Measurements from ENCODE around the gene SLC29A1. TPM values are rescaled to one million over a fixed set of nuclear protein-coding genes. Genes with fewer than 3 reads are reported as not detected.

Gene SLC29A1
- polyA plus RNA-seq, 3 donors = 50.7 to 253 (median 57.6) TPM

GRCh38 chr6:44247338-44248302 is 24.2 kb downstream of the SLC29A1 start:
- 0 to 1% (median 0%) methylated on average over 39 to 52 of the region's 52 CpGs for WGBS, 3 donors
- peak overlapping the region; percentile 53 for H3K27ac ChIP-seq (ENCODE audit: low read depth, low read length)

GRCh38 chr6:44248579-44248978 is 25.2 kb downstream of the SLC29A1 start:
- 8 to 54% (median 43%) methylated on average over 1 of the region's 1 CpG for WGBS, 3 donors
- no peak overlapping the region for H3K27ac ChIP-seq (ENCODE audit: low read depth, low read length)

- no peak overlapping the region for H3K27ac ChIP-seq (ENCODE audit: low read depth, low read length)
- WGBS, 3 donors = 40 to 85% (median 77%) methylated on average over 9 of the region's 9 CpGs
Observed at GRCh38 chr6:44249082-44249748, 25.8 kb downstream of the SLC29A1 start.

GRCh38 chr6:44250067-44250717 is 26.8 kb downstream of the SLC29A1 start:
- 59 to 65% (median 64%) methylated on average over 5 to 6 of the region's 6 CpGs for WGBS, 3 donors

GRCh38 chr6:44250718-44251123 is 27.3 kb downstream of the SLC29A1 start:
- H3K27ac ChIP-seq (ENCODE audit: low read depth, low read length) = no peak overlapping the region
- WGBS, 3 donors = 65 to 80% (median 80%) methylated on average over 3 of the region's 3 CpGs

More at GRCh38 chr6:44250067-44250717, 26.8 kb downstream of the SLC29A1 start:
- H3K27ac ChIP-seq (ENCODE audit: low read depth, low read length) = no peak overlapping the region

GRCh38 chr6:44251576-44252524 is 28.5 kb downstream of the SLC29A1 start:
- H3K27ac ChIP-seq (ENCODE audit: low read depth, low read length) = no peak overlapping the region
- 90 to 93% (median 92%) methylated on average over 14 of the region's 14 CpGs for whole genome bisulfite sequencing, 3 donors

GRCh38 chr6:44253307-44254101 is 30.1 kb downstream of the SLC29A1 start:
- WGBS, 3 donors = 67 to 70% (median 70%) methylated on average over 10 of the region's 10 CpGs
- H3K27ac ChIP-seq (ENCODE audit: low read depth, low read length) = no peak overlapping the region

- WGBS, 3 donors = 71 to 85% (median 84%) methylated on average over 12 of the region's 12 CpGs
- H3K27ac ChIP-seq (ENCODE audit: low read depth, low read length) = no peak overlapping the region
Observed at GRCh38 chr6:44254191-44255104, 31.1 kb downstream of the SLC29A1 start.

- WGBS, 3 donors = 55 to 80% (median 69%) methylated on average over 16 of the region's 16 CpGs
- no peak overlapping the region for H3K27ac ChIP-seq (ENCODE audit: low read depth, low read length)
Observed at GRCh38 chr6:44255105-44255808, 31.9 kb downstream of the SLC29A1 start.

GRCh38 chr6:44255871-44256774 is 32.7 kb downstream of the SLC29A1 start:
- WGBS, 3 donors = 20 to 30% (median 29%) methylated on average over 15 of the region's 15 CpGs
- no peak overlapping the region for H3K27ac ChIP-seq (ENCODE audit: low read depth, low read length)

GRCh38 chr6:44256775-44257024 is 33.3 kb downstream of the SLC29A1 start:
- WGBS, 3 donors = 0 to 3% (median 1%) methylated on average over 8 to 12 of the region's 12 CpGs
- H3K27ac ChIP-seq (ENCODE audit: low read depth, low read length) = no peak overlapping the region

- WGBS, 3 donors = 0 to 1% (median 0%) methylated on average over 49 to 80 of the region's 80 CpGs
- peak within 1 kb of the TSS; percentile 34 for H3K27ac ChIP-seq (ENCODE audit: low read depth, low read length)
Observed at GRCh38 chr6:44257025-44257752, 33.8 kb downstream of the SLC29A1 start, which contains the start of gene SLC35B2. Gene SLC35B2, minus strand, starts transcription at chr6:44257528. Its CDS starts 118 bp downstream, at chr6:44257410.

GRCh38 chr6:44257753-44258324 is 34.4 kb downstream of the SLC29A1 start:
- 23 to 35% (median 30%) methylated on average over 15 of the region's 15 CpGs for WGBS, 3 donors

GRCh38 chr6:44258325-44258863 is 35.0 kb downstream of the SLC29A1 start:
- 85 to 90% (median 86%) methylated on average over 9 of the region's 9 CpGs for WGBS, 3 donors
- no peak overlapping the region for H3K27ac ChIP-seq (ENCODE audit: low read depth, low read length)

More at GRCh38 chr6:44257753-44258324, 34.4 kb downstream of the SLC29A1 start:
- no peak overlapping the region for H3K27ac ChIP-seq (ENCODE audit: low read depth, low read length)

Data from adipose tissue (tissue), 3 donors.